Stomach (tissue), 4 donors: ENCODE measurements around the gene ZNF180.

ENCODE experiments used
- CTCF ChIP-seq, 7 experiments: fragments of 450-650 bp in 4 of 7; fragments of 200-600 bp in 3 of 7; sonication (generic) in 3 of 7; IDR thresholded peaks; one replicate each; pipeline ENCODE4 v1.5.1; 2016 to 2019; ENCODE audit warnings: antibody characterized with exemption in 7 of 7, control low read depth in 2 of 7, mild to moderate bottlenecking in 1 of 7
- EP300 ChIP-seq: sonication (generic); formaldehyde crosslinking; IDR thresholded peaks from one replicate; pipeline ENCODE4 v1.6.1; 2017; ENCODE audit warnings: antibody characterized with exemption
- POLR2A ChIP-seq, 4 donors: fragments of 450-650 bp; IDR thresholded peaks; one replicate each; pipeline ENCODE4 v1.6.1; 2016; ENCODE audit warnings: antibody characterized with exemption in 4 of 4, control low read depth in 2 of 4, mild to moderate bottlenecking in 1 of 4, moderate library complexity in 1 of 4

GRCh38 chr19:44499962-44500949 lies at the start of gene ZNF180:
- TF ChIP-seq EP300, result no peak
- no peak for TF ChIP-seq POLR2A (IDR thresholded peaks at IDR 0.05)
- TF ChIP-seq CTCF (IDR thresholded peaks at IDR 0.05), result peak in 6 of 7 experiments; percentile 53 to 73 (median 68)
